ENCODE measurements around the gene CHAC2.
A peak's percentile ranks its signal among the peaks of the same experiment; 100 is the strongest.
"Not testable (repeated sequence)": the region's sequence is repeated elsewhere in the genome, so short reads cannot be mapped to it uniquely, and the experiment has no call there.

The CHAC2 gene

DNA sequence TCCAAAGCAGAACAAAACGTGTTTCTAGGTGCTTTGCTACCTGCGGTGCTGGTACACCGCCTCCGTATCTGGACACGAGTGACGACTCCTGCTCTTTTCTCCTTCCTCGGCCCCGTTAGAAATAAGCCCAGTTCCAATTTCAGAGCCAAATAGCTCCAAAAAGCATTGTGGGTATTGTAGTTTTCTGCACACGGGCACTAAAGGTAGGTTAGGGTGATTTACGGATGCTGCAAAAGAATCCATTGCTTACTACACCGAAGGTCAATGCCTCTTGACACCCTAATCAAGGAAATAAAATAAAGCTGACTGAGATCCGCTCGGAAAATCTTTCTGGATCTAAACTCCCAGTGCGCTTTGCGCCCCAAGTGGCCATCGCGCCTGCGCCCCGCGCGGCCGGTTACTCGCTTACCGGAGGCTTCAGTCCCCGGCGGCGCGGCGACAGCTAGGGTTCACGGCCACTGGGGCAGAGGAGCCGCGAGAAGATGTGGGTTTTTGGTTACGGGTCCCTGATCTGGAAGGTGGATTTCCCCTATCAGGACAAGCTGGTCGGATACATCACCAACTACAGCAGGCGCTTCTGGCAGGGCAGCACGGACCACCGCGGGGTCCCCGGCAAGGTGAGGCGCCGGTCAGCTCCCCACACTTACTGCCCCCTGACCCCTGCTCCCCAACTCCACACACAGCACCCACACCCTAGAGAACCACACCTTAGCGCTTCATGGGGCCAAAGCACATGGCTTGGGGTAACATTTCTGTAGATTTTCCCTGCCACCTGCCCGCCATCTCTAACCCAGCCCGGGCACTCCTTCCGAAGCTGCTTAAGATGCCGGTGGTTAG is at the start of gene CHAC2:
Gene CHAC2 (plus strand): TSS at position 400 of the 837 bp plus-strand sequence. CDS start 83 bp downstream, at position 483.
- DNase-seq (ENCODE audit: low spot score): peak; percentile 75

DNA sequence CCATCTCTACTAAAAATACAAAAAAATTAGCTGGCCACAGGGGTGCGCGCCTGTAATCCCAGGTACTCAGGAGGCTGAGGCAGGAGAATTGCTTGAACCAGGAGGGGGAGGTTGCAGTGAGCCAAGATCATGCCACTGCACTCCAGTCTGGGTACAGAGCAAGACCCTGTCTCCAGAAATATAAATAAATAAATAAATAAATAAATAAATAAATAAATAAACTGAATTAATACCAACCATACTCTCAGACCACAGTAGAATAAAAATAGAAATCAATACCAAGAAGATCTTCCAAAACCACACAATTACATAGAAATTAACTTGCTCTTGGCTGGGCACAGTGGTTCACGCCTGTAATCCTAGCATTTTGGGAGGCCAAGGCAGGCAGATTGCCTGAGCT is 46.7 kb upstream of the CHAC2 start:
- DNase-seq (ENCODE audit: low spot score): not testable (repeated sequence)

DNA sequence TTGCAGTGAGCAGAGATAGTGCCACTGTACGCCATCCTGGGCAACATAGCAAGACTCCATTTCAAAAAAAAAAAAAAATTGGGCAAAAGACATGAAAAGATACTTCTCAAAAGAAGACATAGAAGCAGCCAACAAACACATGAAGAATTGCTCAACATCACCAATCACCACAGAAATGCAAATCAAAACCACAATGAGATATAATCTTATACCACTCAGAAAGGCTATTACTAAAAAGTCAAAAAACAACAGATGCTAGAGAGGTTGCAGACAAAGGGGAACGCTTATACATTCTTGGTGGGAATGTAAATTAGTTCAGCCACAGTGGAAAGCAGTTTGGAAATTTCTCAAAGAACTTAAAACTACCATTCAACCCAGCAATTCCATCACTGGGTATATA is 43.1 kb upstream of the CHAC2 start:
- DNase-seq (ENCODE audit: low spot score): no peak

DNA sequence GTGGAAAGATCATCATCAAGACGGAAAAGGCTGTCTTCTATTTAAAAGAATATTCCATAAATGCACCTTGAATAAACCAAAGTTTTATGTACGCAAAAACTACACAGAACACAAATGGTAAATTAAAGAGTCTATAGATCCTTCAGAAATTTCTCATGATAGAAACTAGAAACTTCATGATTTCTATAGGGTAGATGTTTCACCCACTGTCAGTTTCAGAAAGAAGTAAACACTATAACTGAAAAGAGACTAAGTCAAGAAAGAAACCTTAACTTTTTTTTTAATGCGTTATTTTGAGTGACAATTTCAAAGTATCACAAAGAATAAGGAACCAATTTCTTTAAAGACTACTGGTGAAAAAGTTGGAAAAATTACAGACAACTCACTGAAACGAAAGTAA is 41.9 kb upstream of the CHAC2 start:
- no peak for DNase-seq (ENCODE audit: low spot score)

DNA sequence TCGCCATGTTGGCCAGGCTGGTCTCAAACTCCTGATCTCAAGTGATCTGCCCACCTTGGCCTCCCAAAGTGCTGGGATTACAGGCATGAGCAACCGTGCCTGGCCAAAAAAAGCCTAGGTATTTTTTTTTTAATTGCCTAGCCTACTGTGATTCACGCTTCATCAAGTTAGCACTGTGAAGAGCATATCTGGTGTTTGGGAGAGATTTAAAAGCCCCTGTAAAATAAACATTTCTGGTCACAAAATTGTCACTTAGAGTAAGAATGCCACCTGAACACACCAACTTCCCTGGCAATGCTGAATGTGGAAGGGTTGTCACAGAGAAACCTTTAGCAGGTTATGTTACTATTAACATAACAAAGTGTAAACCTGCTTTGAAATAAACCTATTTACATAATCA is 39.7 kb upstream of the CHAC2 start:
- no peak for DNase-seq (ENCODE audit: low spot score)

DNA sequence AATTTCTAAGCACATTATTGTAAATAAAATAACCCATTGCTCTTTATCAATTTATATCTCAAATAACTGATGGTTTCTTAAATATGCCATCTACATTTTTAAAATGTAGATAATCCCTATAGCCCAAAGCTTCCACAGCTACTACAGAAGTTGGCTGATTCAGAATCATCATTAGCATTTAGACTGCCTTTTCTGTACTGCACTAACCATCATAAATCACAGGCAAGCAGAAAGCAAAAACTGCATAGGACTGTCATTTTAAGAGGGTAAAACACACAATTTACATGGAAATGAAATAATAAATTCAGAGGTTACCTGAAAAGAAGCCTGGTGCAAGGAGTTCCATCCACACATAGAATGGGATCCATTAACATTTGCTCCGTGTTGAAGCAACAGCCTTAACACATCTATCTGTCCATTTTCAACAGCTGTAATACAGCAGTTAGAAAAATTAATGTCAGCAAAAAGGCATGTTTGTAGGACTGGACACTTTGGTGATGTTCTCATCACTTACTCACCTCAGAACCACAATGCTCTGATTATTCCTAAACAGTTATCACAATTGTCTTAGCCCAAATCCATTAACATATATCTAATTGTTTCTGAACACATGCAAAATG is 38.4 kb upstream of the CHAC2 start:
- DNase-seq (ENCODE audit: low spot score): no peak

DNA sequence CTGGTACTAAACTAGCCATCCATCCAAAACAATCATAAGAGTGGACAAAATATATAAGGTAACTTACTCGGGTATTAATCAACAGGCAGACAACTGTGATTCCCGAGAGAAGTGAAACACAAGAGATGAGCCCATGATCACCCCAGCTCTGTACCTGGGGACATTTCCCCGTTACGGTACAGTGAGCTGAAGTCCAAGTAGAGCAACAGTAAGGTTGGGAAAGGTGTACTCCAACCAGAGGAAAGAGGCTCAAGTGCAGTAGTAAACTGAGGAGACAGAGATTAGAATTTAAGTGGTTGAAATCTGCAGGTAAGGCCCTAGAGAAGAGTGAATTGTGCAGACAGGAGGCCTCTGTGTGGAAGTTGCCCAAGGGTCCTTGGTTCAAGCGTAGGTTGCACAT is 30.5 kb upstream of the CHAC2 start:
- no peak for DNase-seq (ENCODE audit: low spot score)

DNA sequence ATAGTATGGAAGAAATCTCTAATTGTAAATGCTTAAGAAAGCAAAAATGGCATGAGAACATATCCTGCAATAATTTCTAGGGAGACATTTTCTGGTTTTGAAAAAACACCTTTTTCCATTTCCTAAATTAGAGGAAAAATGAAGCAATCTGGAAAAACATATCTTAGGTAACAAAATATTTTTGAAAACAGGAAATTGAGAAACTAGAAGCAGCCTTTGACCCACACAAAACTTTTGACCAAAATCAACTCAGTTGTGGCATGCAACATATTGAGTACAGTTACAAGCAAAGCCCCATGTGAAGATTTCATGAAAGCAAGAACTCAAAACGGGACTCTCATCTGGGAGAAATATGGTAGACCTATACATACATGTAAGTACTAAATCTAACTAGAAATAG is 28.6 kb upstream of the CHAC2 start:
- DNase-seq (ENCODE audit: low spot score): no peak

DNA sequence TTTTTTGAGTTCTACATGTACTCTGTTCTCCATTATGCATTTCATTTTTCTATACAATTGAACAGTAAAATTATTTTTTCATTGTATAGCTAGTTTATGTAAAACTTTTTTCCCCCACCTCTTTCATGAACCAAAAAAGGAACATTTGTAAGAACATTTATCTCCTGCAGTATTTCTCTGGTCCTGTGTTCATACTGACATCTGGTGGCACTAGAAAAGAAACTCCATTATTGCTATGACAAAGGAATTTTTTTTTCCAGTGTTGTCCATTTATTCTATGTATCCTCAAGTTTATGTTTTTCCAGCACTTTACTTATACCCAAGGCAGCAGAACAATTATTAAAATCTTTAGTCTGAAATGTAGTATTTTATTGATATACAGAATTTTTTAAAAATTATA is 27.4 kb upstream of the CHAC2 start:
- peak; percentile 16 for DNase-seq (ENCODE audit: low spot score)

DNA sequence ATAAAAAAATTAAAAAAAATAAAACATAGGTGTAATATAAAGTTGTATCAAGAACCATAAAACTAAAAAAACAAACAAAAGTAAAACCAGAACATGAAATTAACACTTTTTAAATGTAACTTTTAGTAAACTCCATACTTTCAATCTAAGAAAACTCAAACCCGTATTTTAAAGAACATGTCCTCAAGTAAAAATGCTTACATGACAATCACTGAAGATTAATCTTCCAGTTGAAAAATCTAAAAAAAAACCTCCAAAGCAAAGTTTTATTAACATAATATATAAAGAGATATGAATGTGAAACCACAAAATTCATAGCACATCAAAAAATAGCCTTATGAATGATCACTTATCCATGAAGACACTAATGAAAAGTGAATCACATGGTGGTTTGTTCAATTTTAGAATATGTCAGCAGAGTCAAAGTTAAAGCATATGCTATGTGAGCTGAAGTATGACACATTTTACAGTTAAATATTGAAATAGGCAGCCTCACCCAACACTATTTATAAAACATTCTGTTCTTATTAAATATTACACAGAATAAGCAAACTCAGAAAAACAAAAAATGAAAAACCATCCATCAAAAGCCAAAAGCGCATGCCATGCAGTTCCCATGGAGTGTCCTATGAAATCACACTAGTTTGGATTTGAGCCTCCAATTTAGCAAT is 23.1 kb upstream of the CHAC2 start:
- DNase-seq (ENCODE audit: low spot score): no peak

DNA sequence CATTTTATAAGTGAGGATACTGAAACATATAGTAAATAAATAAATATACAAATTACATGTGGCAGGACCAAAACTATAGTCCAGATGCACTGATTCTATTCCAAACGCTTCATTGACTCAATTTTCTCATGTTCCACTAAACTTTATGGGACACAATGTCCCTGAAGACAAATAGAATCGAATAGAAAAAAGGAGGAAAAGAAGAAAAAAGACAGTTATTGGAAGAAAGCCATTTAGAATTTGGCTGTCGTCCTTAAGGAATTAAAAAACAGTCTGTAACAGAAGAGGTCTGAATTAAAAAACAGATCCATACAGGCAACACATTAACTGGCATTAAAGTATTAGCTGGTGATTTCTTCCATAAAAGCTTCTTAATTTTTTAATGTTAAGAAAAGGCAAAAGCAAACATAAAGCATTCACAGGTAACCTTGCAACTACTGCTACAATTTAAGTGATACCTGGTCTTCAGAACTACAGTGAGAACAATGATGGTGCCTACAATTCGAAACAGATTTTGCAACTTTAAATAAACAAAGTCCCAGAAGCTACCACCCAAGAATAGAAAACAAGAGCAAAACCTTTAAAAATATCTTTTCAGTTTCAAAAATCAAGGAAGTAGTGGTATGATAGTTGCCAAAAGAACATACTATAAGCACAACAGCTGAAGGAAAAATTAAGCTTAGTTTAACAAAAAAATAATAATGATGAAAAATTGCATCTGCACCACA is 17.4 kb upstream of the CHAC2 start:
- no peak for DNase-seq (ENCODE audit: low spot score)

DNA sequence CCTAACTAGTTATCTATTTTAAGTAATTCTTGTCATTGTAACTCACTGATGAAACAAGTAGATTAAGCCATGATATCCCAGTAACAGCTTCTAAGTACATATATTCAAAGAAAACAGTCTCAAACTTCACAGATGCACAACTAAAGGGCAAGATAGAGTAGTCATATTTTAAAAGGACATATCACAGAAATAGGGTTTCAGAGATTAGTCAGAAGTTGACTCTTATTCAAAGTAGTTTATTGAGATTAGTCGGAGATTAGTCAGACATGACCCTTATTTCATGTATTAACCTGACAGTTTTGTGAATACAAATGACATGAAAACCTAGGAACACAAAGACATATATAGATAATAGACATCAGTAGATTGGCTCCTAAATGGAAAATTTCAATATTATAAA is 15.9 kb upstream of the CHAC2 start:
- DNase-seq (ENCODE audit: low spot score): peak; percentile 63

DNA sequence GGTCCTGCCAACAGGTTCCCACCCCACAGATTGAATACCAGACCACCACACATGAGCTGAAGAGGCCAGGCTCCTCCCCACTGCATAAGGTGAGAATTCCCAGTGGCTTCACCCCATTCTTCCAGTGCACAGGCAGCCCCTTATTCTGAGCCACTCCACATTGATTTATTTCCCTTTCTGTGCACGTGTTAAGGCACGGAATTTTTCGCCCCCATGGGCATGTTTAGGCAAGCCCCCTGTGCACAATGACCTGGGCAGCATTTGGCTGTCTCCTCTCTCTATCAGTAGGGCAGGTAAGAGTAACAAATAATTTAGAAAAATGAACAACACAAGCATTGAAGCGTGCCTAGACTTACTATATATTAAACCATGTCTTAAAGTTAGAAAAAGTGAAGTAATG is 15.2 kb upstream of the CHAC2 start:
- no peak for DNase-seq (ENCODE audit: low spot score)

DNA sequence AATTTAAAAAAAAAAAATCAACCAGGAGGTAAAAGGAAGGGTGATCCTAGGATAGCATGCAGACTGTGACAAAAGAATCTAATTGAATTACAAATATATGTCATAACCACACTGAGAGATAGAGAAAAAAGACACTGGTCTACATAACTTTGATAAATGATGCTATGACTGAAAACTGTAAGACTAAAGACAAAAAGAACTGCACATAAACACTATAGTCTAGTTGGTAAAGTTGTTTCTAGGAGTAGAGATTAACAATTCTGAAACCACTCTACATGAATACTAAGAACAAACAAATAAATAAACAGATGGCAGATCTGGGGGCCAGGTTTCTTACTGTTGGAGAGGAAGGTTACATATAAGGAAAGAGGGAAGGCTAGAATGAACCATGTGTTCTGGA is 14.6 kb upstream of the CHAC2 start:
- DNase-seq (ENCODE audit: low spot score): no peak

DNA sequence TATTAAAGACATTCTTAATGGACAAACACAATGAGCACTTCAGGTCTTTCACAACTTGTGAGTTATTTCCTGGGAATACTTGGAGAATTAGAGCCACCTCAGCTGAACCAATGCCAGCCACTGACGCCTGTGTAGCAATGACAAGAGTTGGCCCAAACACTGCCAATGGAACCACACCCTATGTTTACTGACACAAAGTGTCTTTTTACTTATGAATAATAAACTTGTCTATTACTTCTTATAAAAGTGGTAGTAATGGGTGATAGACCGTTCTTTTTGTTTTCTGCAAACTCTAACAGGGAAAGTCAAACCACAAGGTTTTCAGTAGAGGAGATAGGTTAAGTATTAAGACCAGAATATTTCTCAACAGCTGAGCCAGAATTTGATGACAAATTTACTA is 12.5 kb upstream of the CHAC2 start:
- DNase-seq (ENCODE audit: low spot score): no peak

DNA sequence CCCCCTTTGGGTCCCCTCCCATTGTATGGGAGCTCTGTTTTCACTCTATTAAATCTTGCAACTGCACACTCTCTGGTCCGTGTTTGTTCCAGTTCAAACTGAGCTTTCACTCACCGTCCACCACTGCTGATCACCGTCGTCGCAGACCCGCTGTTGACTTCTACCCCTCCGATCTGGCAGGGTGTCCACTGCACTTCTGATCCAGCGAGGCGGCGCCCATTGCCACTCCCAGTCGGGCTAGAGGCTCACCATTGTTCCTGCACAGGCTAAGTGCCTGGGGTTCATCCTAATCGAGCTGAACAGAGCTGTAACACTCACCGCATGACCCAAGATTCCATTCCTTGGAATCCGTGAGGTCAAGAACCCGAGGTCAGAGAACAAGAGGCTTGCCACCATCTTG is 11.0 kb upstream of the CHAC2 start:
- no peak for DNase-seq (ENCODE audit: low spot score)

DNA sequence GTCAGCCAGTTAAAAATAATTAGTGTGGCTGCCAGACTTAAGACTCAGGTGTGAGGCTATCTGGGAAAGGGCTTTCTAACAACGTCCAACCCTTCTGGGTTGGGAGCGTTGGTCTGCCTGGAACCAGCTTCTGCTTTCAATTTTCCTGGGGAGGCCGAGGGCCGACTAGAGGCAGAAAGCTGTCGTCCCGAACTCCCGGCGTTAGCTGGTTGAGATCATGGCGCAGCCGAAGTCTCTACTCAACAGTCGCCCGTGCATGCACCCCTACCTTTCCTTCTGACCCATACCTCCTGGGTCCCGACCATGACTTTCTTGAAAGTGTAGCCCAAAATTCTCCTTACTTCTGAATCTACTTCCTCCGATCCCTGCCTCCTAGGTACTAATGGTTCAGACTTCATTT is 10.4 kb upstream of the CHAC2 start:
- not testable (repeated sequence) for DNase-seq (ENCODE audit: low spot score)

DNA sequence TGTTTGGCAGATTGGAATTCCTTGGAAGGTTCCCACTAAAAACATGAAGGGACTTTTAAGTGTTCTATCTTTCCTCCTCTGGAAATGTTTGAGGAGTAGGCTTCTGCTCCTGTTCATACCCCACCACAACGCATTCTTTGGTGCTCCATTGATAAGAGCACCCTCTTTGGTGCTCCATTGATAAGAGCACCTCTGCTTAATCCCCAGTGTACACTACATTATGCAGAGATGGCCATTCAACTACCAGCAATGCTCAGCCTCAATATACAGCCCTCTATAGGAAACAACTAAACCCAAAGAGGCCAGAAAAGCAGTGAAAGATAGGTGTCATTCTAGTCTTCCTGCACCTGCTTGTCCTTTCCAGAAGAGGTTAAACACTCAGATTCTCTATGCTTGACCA is 1.8 kb upstream of the CHAC2 start:
- DNase-seq (ENCODE audit: low spot score): no peak

DNA sequence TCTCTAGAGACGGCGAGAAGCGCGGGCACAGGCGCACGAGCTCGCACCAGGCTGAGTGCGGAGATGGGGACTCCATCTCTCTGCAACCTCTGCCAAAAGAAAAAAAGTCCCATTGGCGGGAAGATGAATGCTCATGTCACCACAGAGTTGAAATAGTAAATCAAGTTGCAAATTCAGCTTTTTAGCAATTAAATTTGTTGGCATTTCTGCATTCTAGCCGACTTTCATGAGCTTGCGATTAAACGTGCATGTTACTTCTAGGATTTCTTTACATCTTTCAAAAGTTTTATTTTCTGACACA is 588 bp downstream of the CHAC2 start:
- DNase-seq (ENCODE audit: low spot score): no peak

DNA sequence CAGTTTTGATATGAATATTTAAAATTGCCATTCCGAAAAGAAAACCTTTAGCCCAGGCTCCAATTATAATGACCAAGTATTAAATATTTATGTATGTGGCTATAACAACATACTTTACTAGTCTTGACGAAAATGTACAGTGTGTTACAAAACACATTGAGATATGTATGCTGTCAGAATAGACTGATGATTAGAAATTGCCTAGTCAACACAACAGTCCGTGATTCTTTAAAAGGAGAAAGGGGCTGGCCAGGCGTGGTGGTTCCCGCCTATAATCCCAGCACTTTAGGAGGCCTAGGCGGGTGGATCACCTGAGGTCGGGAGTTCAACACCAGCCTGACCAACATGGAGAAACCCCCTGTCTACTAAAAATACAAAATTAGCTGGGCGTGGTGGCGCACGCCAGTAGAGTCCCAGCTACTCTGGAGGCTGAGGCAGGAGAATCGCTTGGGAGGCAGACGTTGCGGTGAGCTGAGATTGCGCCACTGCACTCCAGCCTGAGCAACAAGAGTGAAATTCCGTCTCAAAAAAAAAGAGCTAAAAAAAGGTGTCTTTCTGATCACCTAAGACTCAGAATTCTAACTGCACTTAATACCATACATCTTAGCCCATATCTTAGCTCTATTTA is 1.8 kb downstream of the CHAC2 start:
- DNase-seq (ENCODE audit: low spot score): no peak

DNA sequence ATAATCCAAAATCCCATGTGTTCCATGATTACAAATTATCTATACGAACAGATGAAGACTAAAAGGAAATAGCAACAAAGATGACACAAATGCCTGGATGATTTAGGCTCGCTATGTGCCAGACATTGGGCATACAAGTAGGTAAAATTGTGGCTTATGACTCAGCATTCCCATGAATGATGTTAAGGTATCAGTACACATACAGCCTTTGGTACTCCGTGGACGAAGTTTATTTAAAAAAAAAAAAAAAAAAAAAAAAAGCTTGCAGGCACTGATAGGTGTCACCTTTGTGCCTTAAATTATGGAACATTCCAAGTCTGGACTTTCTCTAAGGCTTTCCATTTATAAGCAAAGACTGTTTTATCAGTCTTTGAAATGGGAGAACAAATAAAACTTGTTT is 2.7 kb downstream of the CHAC2 start:
- DNase-seq (ENCODE audit: low spot score): no peak

DNA sequence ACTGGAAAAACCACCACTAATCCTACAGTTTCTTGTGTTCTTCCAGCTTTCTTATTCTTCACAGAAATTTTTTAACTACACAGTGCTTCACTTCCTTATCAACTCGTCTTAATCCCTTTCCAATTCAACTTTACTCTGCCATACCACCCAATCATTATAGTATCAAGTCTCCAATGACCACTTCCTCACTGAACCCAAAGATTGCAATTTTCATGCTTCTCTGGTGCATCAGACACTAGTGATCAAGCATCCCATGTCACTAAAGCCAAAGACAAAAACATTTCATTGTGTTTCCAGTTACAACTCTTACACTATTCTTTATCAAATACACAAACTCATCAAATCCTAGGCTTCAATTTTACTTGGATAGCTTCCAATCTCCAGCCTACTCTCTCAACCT is 9.5 kb downstream of the CHAC2 start:
- no peak for DNase-seq (ENCODE audit: low spot score)

All from kidney capillary endothelial cell (primary cell).